Activated CD8-positive, alpha-beta memory T cell treated with anti-CD3 and anti-CD28 coated beads, Interleukin-2, amount 50 U/mL, for 24 hours (primary cell): ENCODE measurements around the gene ZNF212.
A peak's percentile ranks its signal among the peaks of the same experiment; 100 is the strongest.
"Not testable (repeated sequence)": the region's sequence is repeated elsewhere in the genome, so short reads cannot be mapped to it uniquely, and the experiment has no call there.

ENCODE experiments used
- DNase-seq: peaks from one replicate; pipeline ENCODE4 v3.0.0-alpha.2; 2020; ENCODE audit errors: extremely low read depth

Gene ZNF212

DNA sequence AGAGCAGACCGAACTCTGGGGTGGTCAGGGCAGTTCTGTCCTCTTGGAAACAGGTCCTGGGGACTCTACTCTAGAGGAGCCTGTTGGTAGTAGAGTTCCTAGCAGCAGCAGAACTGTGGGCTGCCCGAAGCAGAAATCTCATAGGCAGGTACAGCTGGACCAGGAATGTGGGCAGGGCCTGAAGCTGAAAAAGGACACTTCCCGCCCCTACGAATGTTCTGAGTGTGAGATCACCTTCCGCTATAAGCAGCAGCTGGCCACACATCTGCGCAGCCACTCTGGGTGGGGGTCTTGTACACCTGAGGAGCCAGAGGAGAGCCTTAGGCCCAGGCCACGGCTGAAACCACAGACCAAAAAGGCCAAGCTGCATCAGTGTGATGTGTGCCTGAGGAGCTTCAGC, 14.2 kb downstream of the ZNF212 start:
- DNase-seq, result no peak

DNA sequence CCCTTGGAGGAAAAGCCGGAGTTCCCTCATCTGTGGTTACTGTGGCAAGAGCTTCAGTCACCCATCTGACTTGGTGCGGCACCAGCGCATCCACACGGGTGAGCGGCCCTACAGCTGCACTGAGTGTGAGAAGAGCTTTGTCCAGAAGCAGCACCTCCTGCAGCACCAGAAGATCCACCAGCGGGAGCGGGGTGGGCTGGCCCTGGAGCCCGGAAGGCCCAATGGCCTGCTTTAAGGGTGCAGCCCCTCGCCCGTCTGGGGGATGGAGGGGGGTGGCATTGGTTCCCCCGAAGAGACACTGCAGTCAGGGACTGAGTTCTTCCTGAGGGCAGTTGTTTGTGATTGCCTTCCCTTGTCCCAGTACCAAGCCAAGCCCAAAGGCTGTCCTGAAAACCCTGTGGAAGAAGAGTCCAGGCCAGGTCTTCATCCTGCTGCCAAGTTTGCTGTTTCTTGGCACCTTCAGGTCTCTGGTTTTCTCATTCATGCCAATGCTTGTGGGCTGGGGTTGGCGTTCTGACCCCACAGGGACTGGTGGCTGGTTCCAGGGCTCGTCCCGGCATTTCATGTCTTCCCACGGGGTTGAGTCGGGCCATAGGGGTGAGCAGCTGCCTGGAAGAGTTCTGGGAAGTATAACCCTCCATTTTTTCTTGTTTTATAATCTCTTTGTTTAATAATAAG, 14.9 kb downstream of the ZNF212 start:
- DNase-seq, result no peak

DNA sequence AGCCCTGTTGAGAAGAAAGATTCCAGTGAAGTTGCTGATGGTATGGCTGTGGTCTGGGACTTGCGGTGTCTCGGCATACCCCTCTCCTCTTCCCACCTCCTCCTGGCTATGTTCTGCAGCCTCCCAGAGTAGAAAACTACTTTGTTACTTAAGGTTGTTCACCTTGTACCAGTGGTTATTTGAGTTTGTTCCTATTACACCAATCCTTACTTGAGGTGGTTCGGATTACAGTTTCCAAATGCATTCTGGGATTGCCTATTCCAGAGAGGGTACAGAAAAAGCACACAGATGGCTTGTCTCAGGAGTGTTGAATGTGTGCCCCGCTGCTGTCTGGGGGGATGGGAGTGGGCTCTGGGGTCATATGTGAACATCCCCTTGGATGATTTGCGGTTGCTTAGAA, 15.7 kb downstream of the ZNF212 start:
- DNase-seq, result no peak

DNA sequence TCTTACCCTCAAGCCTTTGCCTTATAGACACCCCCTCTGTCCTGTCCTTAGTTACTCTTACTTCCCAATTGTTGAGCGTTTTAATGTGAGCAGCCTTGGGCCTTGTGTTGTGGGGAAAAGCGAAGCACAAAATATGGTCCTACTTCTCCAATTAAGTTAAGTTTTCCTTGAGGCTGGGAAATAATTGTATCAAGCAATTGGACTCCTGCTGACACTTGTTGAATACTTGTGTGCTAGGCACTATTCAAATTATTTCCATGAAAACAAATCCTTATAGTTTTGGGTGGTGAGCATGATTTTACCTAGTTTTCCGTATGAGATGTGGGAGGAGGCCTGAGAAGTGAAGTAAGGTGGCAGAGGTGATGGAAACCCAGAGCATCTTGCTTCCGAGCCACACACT, 17.1 kb downstream of the ZNF212 start:
- DNase-seq, result no peak

DNA sequence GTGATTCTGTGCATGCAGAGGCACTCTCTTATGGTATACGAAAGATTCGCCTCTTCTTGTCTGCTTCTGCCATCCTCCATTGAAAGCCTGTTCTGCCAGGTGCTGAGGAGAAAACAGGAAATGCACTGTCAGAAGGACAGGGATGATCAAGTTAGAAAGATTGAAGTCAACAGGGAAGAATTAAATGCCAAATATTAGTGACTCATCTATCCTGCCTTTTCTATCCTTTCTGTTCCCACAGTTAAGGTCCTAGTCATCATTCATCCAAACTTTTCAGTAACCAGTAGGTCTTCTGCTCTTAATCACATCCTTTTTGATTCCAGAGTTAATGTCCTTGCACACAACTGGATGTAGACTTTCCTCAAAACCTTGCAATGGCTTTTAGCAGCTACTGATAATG, 17.7 kb downstream of the ZNF212 start:
- no peak for DNase-seq

DNA sequence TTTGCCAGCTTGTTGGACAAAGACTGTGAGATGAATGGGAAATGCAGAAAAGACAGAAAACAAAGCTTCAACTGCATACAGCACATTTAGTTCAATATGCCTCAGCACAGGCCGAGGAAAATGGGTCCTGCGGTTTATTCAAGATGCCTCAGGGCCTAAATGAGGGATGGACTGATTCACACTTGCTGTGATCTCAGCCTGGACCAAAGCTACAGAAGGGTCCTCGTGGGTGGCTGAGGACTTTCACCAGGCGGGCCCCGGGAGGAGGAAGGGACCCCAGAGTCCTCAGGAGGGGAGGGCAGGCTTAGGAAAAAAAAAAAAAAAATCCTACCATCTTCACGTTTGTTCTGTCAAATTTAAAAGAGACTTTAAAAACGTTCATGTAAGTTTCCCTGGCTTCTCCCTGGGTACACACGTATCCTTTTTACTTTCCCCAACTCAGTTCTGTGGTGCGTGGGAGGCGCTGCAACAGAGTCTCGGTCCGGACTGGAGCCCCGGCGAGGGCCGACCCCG, 21.9 kb downstream of the ZNF212 start:
- DNase-seq, result no peak

DNA sequence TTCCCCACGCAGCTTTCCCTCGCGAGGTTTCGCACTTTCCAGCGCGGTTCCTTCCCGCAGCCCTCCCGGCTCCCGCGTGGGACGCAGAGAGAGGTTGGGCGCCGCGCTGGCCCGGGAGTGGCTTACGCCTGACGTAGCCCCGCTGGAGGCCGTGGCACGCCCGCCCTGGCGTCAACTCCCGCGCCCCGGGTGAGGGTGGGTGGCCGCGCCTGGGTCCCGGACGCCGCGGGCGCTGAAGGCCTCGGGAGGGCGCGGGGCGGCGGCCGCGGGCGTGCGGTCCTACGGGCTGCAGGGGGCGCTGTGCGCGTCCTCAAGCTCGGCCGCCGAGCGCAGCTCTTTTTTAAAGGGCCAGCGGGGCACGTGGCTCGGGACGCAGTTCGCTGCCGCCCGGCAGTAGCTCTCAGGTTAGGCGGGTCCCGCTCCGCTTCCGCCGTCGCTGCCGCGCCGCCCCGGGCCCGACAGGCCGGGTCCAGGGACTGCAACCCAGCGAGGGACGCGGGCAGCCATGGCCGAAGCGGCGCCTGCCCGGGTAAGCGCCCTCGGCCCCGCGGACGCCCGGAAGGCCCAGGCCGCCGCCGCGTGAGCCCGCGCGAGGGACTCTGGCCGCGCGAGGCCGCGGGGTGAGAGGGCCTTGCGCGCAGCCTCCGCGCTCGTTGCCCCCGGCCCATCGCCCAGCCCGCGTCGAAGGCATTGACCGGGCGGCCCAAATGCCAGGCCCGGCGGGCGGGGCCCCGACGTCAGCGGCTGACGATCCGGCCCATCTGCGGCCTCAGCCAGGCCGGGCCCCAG, 22.6 kb downstream of the ZNF212 start, which contains the start of gene ZNF783:
ZNF783 (plus strand) TSS at position 368 of the 789 bp plus-strand sequence; CDS start at position 506, 138 bp downstream.
- no peak for DNase-seq

DNA sequence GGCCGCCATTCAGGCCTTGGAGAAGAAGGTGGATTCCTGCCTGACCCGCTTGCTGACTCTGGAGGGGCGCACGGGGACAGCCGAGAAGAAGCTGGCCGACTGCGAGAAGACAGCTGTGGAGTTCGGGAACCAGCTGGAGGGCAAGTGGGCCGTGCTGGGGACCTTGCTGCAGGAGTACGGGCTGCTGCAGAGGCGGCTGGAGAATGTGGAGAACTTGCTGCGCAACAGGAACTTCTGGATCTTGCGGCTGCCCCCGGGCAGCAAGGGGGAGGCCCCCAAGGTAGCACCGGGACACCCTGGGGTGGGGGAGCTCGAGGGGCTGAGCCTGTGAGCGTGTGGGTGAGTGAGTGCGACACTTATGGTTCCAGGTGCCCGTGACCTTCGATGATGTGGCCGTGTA, 27.0 kb downstream of the ZNF212 start:
- no peak for DNase-seq

DNA sequence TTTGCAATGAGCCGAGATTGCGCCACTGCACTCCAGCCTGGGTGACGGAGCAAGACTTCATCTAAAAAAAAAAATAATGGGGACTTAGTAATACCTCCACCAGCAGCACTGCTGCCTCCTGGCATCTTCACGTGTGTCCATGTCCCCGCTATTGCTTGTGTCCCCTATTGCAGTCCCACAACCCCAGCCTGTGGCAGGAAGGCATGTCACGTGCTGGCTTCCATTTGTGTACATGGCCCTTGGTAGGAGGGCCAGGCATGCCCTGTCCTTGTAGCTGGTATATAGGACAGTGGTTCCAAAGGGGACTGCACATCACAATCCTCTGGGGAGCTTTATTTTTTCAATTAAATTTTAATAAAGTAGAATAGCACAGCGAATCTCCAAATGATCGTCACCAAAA, 28.3 kb downstream of the ZNF212 start:
- DNase-seq, result no peak

DNA sequence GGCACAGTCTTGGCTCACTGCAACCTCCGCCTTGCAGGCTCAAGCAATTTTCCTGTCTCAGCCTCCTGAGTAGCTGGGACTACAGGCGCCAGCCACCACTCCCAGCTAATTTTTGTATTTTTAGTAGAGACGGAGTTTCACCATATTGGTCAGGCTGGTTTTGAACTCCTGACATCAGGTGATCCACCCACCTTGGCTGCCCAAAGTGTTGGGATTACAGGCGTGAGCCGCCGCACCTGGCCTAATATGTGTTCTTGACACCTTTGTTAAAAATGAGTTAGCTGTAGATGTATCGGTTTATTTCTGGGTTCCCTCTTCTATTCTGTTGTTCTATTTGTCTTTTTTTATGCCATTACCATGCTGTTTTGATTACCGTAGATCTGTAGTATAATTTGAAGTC, 35.0 kb downstream of the ZNF212 start:
- DNase-seq, result not testable (repeated sequence)

DNA sequence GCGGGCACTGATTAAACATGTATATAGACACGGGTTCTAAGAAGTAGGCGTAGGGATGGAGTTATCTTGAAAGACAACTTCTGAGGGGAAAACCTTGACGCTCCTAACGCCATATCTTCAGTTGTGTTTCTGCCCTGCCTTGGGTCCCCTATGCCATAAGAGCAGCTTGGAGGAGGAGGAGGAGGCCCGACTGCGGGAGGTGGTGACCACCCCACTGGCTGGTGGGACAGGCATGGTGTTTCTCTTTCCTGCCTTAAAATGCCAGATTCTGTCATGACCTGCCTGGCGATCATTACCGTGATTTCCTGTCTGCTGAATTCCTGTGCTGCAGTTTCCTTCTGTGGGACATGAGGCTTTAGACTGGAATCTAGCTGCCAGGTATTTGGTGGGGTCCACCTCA, 38.4 kb downstream of the ZNF212 start:
- DNase-seq, result no peak

DNA sequence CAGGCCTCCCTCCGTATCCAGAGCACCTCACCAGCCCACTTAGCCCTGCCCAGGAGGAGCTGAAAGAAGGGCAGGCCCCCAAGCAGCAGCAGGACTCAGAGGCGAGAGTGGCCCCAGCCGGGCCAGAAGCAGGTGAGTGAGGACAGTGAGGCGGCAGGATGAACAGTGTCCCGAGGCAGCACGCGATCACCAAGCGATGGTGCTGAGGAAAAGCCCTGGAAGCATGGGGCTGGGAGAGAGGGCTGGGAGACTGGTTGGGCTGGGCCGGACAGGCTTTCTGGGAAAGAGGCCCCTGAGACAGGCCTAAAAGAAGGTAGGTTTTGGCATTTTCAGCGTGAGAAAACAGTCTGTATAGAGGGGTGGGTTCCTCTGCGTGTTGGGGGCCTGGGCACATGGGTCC, 38.9 kb downstream of the ZNF212 start:
- DNase-seq, result no peak

DNA sequence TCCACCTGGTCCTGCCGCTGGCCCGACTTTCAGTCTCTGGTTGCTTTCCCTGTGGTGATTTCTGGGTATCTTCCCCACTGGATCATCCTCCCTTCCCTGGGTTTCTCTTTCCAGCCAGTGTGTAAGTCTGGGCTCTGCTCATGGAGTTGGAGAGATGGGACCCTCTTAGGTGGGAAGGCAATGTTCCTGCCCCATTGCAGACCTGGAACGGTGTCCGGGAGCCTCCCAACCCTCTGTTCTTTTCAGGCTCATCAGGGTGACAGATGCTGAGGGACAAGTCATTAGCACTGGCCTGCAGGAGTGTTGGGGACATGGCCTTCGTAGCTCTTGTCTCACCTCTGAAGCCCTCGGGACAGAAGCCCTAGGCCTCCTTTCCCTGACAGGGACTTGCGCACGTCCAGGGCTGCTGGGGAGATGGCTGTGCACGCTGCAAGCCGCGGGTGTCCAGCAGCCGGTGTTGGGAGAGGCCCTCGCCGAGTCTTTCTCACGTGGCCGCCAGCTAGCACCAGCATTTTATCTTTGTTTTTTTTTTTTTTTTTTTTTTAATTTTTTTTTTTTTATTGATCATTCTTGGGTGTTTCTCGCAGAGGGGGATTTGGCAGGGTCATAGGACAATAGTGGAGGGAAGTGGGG, 39.8 kb downstream of the ZNF212 start:
- DNase-seq, result no peak

DNA sequence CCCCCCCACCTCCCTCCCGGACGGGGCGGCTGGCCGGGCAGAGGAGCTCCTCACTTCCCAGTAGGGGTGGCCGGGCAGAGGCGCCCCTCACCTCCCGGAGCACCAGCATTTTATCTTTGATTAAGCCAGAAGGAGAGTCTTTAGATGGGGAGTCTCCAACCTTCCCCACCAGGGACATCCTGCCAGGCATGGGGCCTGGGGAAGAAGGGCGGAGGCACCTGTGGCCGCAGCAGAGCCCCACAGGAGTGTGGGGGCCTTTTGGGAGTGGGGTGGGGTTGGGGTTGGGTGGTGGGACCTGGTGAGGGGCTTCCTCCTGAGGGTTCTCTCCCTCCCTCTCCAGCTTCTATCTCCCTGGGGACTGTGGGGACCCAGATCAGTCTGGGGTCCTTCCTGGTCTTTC, 40.7 kb downstream of the ZNF212 start:
- no peak for DNase-seq

DNA sequence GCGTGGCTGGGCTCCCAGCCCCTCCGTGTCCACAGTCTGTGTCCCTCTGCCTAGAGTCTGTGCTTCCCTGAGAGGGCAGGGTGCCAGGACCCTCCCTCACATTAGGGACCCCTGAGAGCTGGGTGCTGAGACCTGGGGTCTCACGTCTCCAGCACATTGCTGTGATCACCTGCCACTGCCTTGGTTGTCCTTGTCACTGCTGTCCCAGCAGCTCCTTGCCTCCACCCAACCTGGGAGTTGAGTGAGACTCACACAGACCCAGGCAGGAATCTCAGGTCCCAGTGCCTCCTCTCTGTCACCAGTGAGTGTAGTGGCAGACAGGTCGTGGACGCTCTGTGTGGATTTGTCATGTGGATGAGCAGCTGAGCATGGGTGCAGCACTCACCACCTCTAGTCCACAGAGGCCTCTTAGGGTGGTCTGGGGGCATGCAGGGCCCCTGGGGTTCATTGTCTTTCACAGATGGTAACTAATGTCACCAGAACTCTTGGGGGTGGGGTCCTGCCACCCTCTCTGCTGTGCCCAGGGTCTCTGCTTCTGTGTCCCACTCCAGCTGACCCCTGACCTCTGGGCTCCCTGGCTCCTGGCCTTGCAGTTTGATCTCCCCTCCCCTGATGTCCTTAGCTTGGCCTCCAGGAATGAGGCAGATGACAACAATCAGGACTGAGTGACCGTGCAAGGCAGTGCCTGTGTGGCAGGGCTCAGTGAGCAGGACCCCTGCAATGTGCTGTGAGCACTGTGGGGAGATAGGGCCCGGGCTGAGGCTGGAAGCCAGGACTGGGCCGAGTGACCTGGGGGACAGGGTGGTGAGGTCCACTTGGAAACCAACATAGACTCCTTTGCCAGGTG, 41.4 kb downstream of the ZNF212 start:
- no peak for DNase-seq

DNA sequence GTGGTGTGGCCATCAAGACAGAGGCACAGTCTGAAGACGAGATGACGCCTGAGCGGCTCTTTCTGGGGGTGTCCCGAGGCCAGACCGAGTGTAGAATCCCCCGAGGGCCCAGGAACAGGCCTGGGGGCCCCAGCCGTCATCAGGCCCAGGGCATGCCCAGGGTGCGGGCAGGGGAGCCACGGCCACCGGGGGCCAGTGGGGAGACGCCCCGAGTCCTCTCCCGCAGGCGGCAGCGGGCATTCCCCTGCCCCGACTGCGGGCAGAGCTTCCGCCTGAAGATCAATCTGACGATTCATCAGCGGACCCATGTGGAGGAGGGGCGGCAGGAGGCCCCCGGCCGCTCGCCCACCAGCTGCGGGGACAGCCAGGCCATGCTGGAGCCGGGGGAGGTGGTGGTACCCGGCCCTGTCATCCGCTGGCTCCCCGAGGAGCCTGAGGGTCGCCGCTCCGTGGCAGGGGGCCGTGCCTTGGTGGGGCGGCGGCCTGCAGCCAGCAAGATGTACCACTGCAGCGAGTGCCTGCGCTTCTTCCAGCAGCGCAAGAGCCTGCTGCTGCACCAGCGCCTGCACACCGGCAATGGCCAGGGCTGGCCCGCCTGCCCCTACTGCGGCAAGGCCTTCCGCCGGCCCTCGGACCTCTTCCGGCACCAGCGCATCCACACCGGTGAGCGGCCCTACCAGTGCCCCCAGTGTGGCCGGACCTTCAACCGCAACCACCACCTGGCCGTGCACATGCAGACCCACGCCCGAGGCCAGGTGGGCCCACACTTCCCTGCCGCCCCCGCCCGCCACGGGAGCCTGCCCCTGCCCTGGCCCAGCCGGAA, 42.3 kb downstream of the ZNF212 start:
- no peak for DNase-seq

DNA sequence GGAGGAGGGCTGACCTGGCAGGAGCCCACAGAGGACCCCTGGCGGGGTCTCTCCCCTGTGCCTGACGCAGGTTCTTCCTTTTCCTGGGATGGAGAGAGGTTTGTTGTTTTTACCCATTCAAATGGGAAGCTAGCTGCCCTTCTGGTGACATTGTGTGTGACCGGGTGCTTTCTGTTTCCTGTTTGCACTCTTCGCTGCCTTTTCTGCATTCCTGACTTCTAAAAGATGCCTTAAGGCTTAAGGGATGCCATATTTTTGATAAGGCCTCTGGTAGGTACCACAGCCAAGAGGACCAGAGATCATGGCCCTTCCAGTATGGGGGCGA, 42.8 kb downstream of the ZNF212 start:
- no peak for DNase-seq

DNA sequence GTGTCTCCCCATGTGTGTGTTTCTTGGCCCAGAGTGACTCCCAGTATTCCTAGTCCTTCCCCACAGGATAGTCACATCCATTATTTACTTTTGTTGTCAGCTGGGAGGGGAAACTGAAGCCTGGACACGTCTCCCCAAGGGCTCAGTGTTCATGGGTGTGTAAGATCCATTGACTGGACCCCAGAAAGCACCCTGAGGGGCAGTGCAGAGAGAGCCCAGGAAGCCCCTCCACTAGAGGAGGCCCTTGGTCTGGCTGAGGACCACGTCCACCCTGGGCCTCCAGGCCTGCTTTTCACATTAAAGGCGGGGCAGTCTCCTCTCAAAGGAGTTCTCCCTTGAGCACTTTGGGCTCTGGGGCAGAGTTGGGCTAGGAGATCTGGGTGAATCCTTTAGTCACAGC, 43.9 kb downstream of the ZNF212 start:
- no peak for DNase-seq

DNA sequence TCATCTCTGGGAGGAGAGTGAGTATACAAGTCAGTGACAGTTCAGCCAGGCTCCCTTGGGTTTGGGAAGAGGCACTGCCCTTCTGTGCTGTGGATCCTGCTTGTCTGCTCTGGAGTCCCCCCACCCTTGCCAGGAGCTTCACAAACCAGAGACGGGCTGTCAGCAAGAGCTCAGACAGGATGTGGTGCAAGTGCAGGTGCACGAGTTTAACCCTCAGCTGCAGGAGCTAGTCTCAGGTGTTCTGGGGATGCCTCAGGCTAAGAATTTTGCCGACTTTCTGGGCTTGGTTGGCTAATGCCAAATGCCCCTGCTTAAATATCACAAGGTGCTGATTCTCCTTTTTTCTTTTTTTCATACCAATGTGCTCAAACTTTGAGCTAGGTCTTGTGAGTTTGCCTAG, 44.9 kb downstream of the ZNF212 start:
- DNase-seq, result no peak

DNA sequence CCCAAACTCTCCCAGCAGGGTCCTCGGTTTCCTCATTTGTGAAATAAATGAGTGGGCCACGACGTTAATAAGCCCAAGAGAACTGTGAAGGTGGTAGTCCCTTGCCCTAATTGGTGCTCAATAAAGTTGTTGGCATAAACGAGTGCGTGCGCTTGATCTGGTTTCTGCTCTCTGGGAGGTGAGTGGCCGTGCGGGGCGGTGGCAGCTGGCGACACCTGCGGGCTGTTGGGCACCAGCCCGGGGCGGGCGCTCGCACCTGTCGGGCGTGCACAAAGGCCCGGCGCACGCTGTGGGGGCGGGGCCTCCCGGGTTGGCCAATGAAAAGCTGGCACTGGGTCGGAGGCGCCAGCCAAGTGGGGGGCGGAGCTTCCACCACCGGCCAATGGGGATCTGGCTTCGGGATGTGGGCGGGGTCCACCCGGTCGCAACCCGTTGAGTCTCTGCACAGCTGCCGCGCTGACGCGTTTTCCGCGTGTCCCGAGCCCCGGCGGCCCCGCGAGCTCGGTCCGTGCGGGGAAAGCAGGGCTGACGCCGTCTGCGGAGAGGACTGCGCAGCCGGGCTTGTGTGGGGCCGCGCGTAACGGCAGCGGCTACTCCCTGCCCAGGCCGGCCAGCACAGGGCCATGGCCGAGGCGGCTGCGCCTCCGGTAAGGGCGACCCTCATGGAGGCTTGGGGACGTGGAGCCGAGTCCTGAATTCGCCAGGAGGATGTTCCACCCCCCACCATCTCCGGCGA, 45.6 kb downstream of the ZNF212 start:
- DNase-seq, result peak; percentile 91
